ENCODE results near the gene FCF1. TPM values are rescaled to one million over a fixed set of nuclear protein-coding genes. Genes with fewer than 3 reads are reported as not detected.

Gene FCF1
- total and polyA plus RNA-seq, 2 experiments from 2014 or later, result 12.3 to 43.6 TPM

DNA sequence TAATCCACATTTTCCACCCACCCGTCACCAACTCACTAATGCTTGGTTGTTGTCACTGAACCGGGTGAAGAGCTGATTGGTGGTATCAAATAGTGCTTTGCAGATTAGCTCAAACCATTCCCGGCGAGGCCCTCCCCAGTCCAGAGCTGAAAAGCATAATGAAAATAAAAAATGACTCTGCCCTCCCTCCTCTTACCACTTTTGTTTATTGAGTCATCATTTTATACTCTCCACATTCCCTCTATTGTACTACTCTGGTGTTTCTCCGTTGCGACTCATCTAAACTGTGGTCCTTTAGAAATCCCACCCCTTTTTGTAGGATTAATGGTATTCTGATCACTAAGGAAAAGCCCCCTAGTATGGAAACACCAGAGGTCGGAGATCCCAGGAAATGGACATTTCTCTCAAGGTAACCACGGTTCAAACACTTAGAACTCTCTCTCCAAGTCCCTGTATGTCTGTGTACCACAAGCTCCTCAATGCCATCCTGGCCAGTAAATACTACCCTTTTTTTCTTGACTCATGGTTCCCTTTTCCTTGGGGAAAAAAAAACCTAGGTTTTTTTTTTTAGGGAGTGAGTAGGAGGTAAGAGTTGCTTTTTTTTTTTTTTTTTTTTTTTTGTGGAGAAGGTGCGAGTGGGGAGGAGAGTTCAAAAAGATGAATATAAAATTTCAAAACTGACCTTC, 42.1 kb upstream of the FCF1 start:
- H3K4me2 ChIP-seq, result no peak overlapping the region
- H3K9me2 ChIP-seq (replicated peaks; ENCODE audit: insufficient read depth), result no peaks in the 10 kb centered on the region
- no peaks in the 10 kb centered on the region for H3K9me3 ChIP-seq (ENCODE audit: low read depth)
- no peaks in the 10 kb centered on the region for H3K79me2 ChIP-seq
- no peak for TF ChIP-seq EZH2 (IDR thresholded peaks at IDR 0.05; ENCODE audit: borderline replicate concordance)
- TF ChIP-seq EZH2phosphoT487 (IDR thresholded peaks at IDR 0.05; ENCODE audit: low read depth, severe bottlenecking, unreplicated experiment), result no peak
- TF ChIP-seq, protein P1, sequence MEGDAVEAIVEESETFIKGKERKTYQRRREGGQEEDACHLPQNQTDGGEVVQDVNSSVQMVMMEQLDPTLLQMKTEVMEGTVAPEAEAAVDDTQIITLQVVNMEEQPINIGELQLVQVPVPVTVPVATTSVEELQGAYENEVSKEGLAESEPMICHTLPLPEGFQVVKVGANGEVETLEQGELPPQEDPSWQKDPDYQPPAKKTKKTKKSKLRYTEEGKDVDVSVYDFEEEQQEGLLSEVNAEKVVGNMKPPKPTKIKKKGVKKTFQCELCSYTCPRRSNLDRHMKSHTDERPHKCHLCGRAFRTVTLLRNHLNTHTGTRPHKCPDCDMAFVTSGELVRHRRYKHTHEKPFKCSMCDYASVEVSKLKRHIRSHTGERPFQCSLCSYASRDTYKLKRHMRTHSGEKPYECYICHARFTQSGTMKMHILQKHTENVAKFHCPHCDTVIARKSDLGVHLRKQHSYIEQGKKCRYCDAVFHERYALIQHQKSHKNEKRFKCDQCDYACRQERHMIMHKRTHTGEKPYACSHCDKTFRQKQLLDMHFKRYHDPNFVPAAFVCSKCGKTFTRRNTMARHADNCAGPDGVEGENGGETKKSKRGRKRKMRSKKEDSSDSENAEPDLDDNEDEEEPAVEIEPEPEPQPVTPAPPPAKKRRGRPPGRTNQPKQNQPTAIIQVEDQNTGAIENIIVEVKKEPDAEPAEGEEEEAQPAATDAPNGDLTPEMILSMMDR (IDR thresholded peaks at IDR 0.05; ENCODE audit: poor library complexity), result no peak
- peaks cover 5% of the 10 kb centered on the region for H3K36me3 ChIP-seq (replicated peaks; ENCODE audit: insufficient read depth, low read depth)
- no peak overlapping the region for H2AFZ ChIP-seq
- H3K4me1 ChIP-seq (ENCODE audit: insufficient read depth), result no peaks in the 10 kb centered on the region
- no peak overlapping the region for H3K4me3 ChIP-seq
- H4K20me1 ChIP-seq (ENCODE audit: insufficient read depth, poor library complexity, severe bottlenecking), result no peaks in the 10 kb centered on the region
- H3K27me3 ChIP-seq, result no peaks in the 10 kb centered on the region
- no peak overlapping the region for H3K27ac ChIP-seq
- DNase-seq (ENCODE audit: low spot score), result no peak
- WGBS (ENCODE audit: low lambda C conversion rate, missing lambda C conversion rate), result 90% methylated on average over 9 of the region's 9 CpGs

DNA sequence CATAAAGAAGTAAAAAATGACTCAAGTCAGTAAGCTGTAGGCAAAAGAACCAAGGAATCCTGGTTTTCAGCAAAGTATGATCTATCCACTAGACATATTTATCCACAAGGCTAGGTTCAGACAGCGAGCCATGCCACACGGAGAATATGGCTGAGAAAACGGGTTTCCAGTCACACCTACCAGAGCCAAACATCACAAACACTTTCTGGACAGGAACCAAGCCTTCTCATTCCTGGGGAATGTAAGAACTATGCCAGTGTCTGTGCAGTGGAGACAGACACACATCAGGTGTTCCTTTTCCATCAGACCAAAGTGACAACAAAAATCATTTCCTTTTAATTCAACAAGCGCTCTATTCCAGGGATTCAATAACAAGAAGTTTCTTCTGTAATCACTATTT, 41.2 kb upstream of the FCF1 start:
- Histone ChIP-seq H3K27ac (no peak overlapping the region), H3K9me3 (ENCODE audit: low read depth) (no peaks in the 10 kb centered on the region), H3K36me3 (replicated peaks; ENCODE audit: insufficient read depth, low read depth) (peaks cover 6% of the 10 kb centered on the region), H3K4me3 (no peak overlapping the region), H3K4me1 (ENCODE audit: insufficient read depth) (no peaks in the 10 kb centered on the region), H3K27me3 (no peaks in the 10 kb centered on the region), H3K9me2 (replicated peaks; ENCODE audit: insufficient read depth) (no peaks in the 10 kb centered on the region), H3K79me2 (no peaks in the 10 kb centered on the region), H3K4me2 (no peak overlapping the region), H2AFZ (no peak overlapping the region), H4K20me1 (ENCODE audit: insufficient read depth, poor library complexity, severe bottlenecking) (no peaks in the 10 kb centered on the region)
- WGBS (ENCODE audit: low lambda C conversion rate, missing lambda C conversion rate), result 94% methylated on average over 4 of the region's 4 CpGs
- TF ChIP-seq, protein P1 (IDR thresholded peaks at IDR 0.05; ENCODE audit: poor library complexity), result no peak
- TF ChIP-seq EZH2 (IDR thresholded peaks at IDR 0.05; ENCODE audit: borderline replicate concordance) (no peak), EZH2phosphoT487 (IDR thresholded peaks at IDR 0.05; ENCODE audit: low read depth, severe bottlenecking, unreplicated experiment) (no peak)
- no peak for DNase-seq (ENCODE audit: low spot score)

DNA sequence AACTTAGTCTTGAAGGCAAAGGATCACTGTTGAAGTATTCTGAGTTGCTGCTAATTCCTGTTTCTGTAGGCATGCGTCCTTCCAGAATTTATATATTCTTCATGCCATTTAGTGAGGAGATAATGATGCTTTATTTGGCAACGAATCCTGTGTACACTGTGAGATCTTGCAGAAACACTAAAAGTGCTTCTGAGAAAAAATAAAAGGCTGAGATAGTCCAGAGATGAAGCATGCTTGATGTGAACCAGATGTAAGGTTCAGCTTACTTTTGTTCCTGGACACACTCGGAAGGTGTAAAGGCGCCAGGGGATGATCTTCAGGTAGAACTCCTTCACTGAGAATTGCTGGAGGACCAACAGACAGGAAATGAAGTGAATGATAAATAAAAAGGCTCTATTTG, 39.2 kb upstream of the FCF1 start:
- Histone ChIP-seq H3K9me2 (replicated peaks; ENCODE audit: insufficient read depth) (no peaks in the 10 kb centered on the region), H3K27me3 (no peaks in the 10 kb centered on the region), H4K20me1 (ENCODE audit: insufficient read depth, poor library complexity, severe bottlenecking) (no peaks in the 10 kb centered on the region), H2AFZ (no peak overlapping the region), H3K4me2 (no peak overlapping the region), H3K9me3 (ENCODE audit: low read depth) (no peaks in the 10 kb centered on the region), H3K4me1 (ENCODE audit: insufficient read depth) (no peaks in the 10 kb centered on the region), H3K27ac (no peak overlapping the region), H3K4me3 (no peak overlapping the region), H3K79me2 (no peaks in the 10 kb centered on the region), H3K36me3 (replicated peaks; ENCODE audit: insufficient read depth, low read depth) (peaks cover 6% of the 10 kb centered on the region)
- 71% methylated on average over 4 of the region's 4 CpGs for WGBS (ENCODE audit: low lambda C conversion rate, missing lambda C conversion rate)
- DNase-seq (ENCODE audit: low spot score), result no peak
- TF ChIP-seq, protein P1 (IDR thresholded peaks at IDR 0.05; ENCODE audit: poor library complexity), result no peak

DNA sequence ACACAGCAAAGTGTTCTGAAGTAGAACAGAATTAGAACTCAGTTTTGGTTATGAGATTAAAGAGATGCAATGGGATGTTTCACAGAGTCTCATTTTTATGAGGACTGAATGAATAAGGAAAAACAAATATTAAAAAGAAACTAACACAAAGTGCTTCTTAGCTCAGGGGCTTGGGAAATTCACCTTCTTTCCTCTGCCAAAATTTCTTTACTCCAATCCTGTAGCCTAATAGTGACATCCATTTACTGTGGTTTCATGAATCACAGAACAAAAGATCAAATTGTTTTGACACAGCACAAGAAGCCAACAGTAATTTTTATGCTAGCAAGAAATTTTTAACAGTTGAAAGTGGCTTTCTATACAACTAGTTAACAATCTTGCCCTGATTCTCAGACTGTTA, 37.7 kb upstream of the FCF1 start:
- no peaks in the 10 kb centered on the region for H4K20me1 ChIP-seq (ENCODE audit: insufficient read depth, poor library complexity, severe bottlenecking)
- no peaks in the 10 kb centered on the region for H3K9me2 ChIP-seq (replicated peaks; ENCODE audit: insufficient read depth)
- no peaks in the 10 kb centered on the region for H3K79me2 ChIP-seq
- H3K36me3 ChIP-seq (replicated peaks; ENCODE audit: insufficient read depth, low read depth), result peaks cover 6% of the 10 kb centered on the region
- no peaks in the 10 kb centered on the region for H3K4me1 ChIP-seq (ENCODE audit: insufficient read depth)
- TF ChIP-seq EZH2 (IDR thresholded peaks at IDR 0.05; ENCODE audit: borderline replicate concordance) (no peak), EZH2phosphoT487 (IDR thresholded peaks at IDR 0.05; ENCODE audit: low read depth, severe bottlenecking, unreplicated experiment) (no peak)
- TF ChIP-seq, protein P1 (IDR thresholded peaks at IDR 0.05; ENCODE audit: poor library complexity), result no peak
- H3K27ac ChIP-seq, result no peak overlapping the region
- no peaks in the 10 kb centered on the region for H3K9me3 ChIP-seq (ENCODE audit: low read depth)
- H3K4me2 ChIP-seq, result no peak overlapping the region
- no peak for DNase-seq (ENCODE audit: low spot score)
- no peak overlapping the region for H3K4me3 ChIP-seq
- H2AFZ ChIP-seq, result no peak overlapping the region
- no peaks in the 10 kb centered on the region for H3K27me3 ChIP-seq
